Lung microvascular endothelial cell (primary cell): ENCODE results near the gene TOR1AIP1. TPM values are rescaled to one million over a fixed set of nuclear protein-coding genes. Genes with fewer than 3 reads are reported as not detected.

Experiments used
- DNase-seq, 2 donors: peaks; one replicate each; pipeline versions ENCODE4 v3.0.0 to v3.0.0-alpha.2; 2010; ENCODE audit warnings: low read depth in 2 of 2
- total RNA-seq: library from RNA; depleted of rRNA; stranded (reverse); fragments of >200 nt; gene quantifications from 2 replicates; pipeline ENCODE4 v1.2.1, GENCODE V29; 2014

TOR1AIP1 gene
- total RNA-seq, 1 donor from 2014 or later, result 22.6 TPM

GRCh38 chr1:179879797-179880196, 2.3 kb upstream of the TOR1AIP1 start:
- DNase-seq, result no peak

DNA sequence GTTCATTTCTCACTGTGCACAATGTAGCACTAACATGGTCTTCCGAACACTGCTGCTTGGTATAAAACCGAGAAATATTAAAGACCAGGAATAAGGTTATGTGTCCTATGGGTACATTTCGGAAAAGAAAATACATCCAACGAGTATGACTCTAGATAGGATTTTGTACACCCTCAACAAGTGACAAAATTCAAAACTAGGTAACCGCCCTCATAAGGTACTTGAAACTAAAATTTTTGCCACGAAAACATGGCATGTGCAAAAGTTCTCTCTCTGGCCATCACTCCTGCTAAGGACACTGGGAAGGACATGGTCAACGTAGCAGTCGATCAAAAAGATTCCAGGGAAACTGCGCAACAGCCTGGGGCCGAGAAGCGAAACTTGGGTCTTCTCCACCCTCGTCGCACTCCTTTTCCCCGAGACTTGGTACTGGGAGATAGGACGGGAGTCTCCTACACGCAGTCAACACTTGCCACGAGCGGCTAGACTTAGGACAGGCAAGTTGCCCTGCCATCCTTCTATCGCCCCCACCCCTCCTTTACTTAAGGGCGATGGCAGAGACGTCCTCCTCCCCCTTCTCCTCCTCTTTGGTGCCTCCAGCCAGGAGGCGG, 338 bp upstream of the TOR1AIP1 start:
- peak in 1 of 2 donors; percentile 96 for DNase-seq

GRCh38 chr1:179883040-179883744, 1.1 kb downstream of the TOR1AIP1 start:
- DNase-seq, result peak; percentile 3 to 6

DNA sequence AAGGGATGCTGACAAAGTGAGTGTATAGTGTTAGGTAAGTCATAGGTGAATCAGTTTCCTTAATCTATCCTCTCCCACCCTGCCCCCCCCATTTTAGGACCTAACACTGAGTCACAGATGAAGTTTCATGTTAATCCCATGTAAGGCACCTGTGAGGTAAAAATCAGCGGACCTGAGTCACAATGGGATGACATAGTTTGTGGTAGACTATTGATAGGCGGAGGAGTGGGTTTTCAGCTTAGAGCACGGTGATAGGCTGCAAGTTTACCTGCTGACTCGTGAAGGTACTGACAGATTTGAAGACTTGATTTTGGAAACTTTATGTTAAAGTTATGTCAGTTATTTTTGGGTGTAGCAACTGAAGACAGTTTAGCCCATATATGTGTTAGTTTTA, 1.7 kb downstream of the TOR1AIP1 start:
- DNase-seq, result peak; percentile 40 to 59

DNA sequence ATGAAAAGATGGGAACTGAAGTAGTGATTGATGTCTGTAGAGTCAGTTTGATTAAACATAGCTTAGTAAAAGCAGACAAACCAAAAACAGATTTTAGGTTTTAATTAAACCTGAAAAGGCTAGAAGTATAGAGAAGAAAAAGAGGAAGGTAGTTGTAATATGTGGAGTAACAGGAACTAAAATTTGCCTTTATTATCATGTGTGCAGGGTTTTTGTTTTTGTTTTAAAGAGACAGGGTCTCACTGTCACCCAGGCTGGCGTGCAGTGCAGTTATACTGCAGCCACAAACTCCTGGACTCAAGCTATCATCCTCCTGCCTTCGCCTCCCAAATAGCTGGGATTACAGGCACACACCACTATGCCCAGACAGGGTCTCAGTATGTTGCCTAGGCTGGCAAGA, 6.0 kb downstream of the TOR1AIP1 start:
- DNase-seq, result no peak

- DNase-seq, result no peak
Measured at GRCh38 chr1:179889589-179889988, 7.5 kb downstream of the TOR1AIP1 start.

DNA sequence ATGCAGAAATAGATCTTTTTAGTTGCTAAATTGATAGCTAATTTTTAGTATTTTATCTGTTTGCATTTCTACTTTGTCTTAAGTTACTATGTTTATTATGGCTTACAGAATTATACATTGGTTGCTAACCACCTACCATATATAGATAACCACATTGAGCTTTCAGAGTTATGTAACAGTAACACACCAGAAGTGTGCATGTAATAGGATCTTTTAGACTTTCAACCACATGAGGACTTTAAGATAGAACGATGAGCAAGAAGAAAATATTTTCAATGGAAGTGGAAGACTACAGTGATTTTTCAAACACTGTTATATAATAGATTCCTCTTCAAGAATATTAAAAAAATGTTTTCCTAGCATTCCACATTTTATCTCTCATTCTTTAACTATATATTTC, 28.8 kb downstream of the TOR1AIP1 start:
- DNase-seq, result no peak

GRCh38 chr1:179911812-179912211, 29.7 kb downstream of the TOR1AIP1 start:
- no peak for DNase-seq

DNA sequence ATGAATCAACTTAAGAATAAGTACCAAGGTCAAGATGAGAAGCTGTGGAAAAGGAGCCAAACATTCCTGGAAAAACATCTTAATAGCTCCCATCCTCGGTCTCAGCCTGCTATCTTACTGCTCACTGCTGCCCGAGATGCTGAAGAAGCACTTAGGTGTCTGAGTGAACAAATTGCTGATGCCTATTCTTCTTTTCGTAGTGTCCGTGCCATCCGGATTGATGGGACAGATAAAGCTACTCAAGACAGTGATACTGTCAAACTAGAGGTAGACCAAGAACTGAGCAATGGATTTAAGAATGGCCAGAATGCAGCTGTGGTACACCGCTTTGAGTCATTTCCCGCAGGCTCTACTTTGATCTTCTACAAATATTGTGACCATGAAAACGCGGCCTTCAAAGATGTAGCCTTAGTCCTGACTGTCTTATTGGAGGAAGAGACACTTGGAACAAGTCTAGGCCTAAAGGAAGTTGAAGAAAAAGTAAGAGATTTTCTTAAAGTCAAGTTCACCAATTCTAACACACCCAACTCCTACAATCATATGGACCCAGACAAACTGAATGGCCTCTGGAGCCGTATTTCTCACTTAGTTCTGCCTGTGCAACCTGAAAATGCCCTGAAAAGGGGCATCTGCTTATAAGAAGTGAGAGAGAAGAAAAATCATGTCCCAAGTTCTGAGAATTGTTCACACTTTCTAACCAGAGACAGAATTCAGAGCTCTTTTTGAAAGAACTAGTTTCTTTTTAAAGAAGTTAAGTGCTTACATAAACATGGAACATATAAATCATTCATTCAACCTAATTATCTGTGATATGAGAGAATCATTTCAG, 35.7 kb downstream of the TOR1AIP1 start:
- DNase-seq, result no peak

DNA sequence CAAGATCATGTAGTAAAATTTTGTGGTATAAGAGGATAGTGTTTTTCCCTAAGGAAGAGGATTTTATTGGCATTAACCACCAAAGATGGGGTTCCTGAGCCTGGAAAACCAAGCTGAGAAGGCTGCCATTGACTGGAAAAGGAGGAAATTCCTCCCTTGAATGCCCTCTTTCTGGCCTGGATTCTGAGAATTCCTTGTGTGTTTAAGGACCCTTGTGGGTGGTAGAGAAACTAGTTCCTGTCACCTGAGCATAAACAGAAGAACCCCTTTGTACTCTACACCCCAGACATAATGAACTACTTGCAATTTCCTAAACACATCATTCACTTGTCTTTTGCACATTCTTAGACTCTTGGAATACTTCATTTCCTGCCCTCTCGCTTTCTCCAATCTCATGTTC, 39.4 kb downstream of the TOR1AIP1 start:
- DNase-seq, result peak in 1 of 2 donors; percentile 27

DNA sequence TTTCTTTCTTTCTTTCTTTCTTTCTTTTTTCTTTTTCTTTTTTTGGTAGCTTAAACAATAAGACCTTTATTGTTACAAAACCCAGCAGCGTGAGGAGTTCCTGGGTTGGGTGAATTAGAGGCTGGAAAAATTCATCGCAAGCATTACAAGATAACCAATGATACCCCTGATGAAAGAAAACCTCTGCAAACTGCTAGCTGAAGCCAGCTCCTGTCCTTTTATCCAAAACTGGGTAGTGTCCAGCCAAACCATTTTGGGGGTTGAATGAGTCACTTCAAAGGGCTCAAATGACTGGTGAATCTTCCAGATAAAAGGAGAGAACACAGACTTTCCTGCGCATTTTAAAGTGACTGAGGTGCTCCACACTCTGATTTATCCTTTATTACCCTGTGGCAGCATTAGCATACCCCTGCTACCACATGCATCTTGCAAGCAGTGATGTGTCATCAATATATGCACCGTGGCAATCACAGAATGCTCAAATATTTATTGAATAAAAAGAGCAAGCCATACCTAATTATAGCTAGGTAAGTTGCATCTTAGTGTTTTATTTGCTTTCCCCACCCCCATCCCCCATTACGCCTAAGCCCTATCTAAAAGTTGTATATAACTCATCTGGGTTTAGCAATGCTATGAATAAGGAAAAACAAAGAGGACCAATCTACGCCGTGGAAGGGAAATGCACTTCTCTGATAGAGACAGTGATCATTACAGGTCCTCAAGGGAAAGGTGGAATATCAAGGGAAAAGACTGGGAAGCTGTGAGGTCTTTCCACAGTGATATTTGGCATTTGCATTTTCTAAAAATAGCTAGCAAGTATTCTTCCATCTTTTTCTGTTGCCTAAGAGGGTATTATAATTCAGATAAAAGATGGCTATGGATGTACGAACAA, 40.1 kb downstream of the TOR1AIP1 start:
- DNase-seq, result no peak

DNA sequence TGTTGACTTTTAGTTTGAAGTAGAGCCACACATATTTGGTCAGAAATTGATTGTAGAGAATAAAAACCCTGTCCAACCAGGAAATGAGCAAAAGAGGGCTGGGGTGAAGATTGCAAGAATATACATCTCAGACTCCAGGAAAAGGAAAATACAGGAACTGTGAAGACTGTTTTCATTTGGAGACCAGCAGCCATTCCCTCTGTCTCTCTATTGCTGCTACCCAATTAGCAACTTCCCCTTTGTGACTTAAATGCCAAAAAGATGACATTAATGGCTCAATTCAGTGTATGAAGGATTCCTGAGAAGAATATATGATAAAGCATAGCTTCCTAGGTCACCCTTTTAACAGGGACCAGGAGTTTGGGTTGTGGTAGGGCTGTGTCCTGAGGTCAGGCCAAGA, 40.9 kb downstream of the TOR1AIP1 start:
- DNase-seq, result no peak

GRCh38 chr1:179924268-179924667, 42.2 kb downstream of the TOR1AIP1 start:
- no peak for DNase-seq

GRCh38 chr1:179925302-179925701, 43.2 kb downstream of the TOR1AIP1 start:
- no peak for DNase-seq

GRCh38 chr1:179925922-179926849, 44.1 kb downstream of the TOR1AIP1 start:
- no peak for DNase-seq

DNA sequence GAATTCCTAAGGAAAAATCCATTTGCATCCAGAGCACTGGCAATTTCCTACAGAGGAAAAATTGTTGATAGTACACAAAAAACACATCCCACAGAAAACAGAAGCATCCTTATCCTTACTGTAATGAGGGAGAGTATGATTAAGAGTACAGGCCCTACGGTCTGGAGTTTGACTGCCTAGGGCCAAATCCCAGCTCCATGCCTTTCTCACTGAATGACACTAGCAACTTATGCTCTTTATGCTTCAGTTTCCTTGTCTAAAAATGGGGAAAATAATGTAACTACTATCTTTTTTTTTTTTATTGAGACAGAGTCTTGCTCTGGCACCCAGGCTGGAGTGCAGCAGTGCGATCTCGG, 44.7 kb downstream of the TOR1AIP1 start:
- DNase-seq, result no peak

DNA sequence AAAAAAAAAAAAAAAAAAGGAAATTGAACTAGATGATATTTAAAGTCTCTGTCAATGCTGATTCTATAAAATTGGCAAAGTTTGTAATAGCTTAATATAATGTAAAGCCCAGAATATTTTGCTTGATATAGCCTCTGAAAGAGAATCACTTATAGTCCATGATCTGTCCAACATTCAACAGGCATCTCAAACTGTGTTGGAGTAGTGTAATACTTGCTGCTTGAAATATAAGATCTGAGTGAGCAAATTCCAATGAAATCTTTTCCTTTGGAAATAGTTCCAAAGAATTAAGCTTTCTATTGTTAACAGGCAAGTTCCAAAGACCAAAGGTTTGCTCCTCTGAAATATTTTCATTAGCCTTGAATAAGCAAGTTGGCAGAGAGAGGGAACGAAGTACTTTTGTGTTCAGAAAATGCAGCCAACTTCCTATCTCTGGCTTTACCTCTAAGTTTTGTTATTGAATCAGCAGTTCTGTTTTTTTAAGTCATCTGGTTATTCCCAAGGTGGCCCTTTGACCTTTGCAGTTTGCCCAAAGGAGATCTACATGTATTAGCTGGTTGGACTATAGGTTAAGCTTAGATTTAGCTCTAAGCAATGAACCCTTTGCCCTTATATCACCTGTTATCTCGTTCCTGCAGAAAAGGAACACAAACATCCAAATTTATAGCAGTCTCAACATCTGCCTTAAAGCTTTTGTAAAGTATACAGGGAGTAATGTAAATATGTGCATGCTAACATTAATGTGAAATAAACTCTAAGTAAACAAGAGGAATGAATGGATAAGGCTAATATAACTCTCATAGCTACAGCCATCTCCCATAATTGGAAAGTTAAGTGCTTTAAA, 48.1 kb downstream of the TOR1AIP1 start:
- no peak for DNase-seq

GRCh38 chr1:179930867-179931266, 48.8 kb downstream of the TOR1AIP1 start:
- no peak for DNase-seq

GRCh38 chr1:179933219-179933618, 51.1 kb downstream of the TOR1AIP1 start:
- DNase-seq, result no peak
